ENCODE measurements around the gene CHRDL2.

GRCh38 chr11:74744277-74744676 lies 13.1 kb upstream of the CHRDL2 start:
- TF ChIP-seq CTCF (tag by site-specific recombination; IDR thresholded peaks at IDR 0.05) = no peak
- TF ChIP-seq OVOL3 (tag by site-specific recombination; IDR thresholded peaks at IDR 0.05) = no peak
- TF ChIP-seq ZBTB17 (tag by site-specific recombination; IDR thresholded peaks at IDR 0.05) = no peak
- TF ChIP-seq ZFP41 (tag by site-specific recombination; IDR thresholded peaks at IDR 0.05; ENCODE audit: borderline replicate concordance) = no peak
- no peak for TF ChIP-seq ZNF558 (tag by site-specific recombination; IDR thresholded peaks at IDR 0.05)
